ENCODE data around the gene BMPR1A. TPM values are rescaled to one million over a fixed set of nuclear protein-coding genes. Genes with fewer than 3 reads are reported as not detected.

Gene BMPR1A
- total and polyA plus RNA-seq, 10 of the 15 experiments (the other 5 are each of a cell fraction or from before 2014, with no cell fraction given) = 2.3 to 22.7 (median 13.1) TPM

- CTCF ChIA-PET = no interaction called here
- WGBS (ENCODE audit: insufficient coverage, insufficient replicate concordance, low lambda C conversion rate, missing lambda C conversion rate) = 98% methylated on average over 4 of the region's 4 CpGs
- Histone ChIP-seq H3K9me3 (replicated peaks; ENCODE audit: control insufficient read depth, insufficient read depth, low read length) (no peaks in the 10 kb centered on the region), H3K27me3 (replicated peaks in 1 of 2; ENCODE audit: control insufficient read depth in 2 of 2, insufficient read depth in 2 of 2, low read length in 1 of 2) (no peaks in the 10 kb centered on the region), H3K79me2 (ENCODE audit: control insufficient read depth, insufficient read depth, low read length) (peaks cover 8% of the 10 kb centered on the region), H3K9ac (ENCODE audit: control insufficient read depth, insufficient read depth, low read length) (no peak overlapping the region), H3K4me1 (ENCODE audit: control insufficient read depth, insufficient read depth, low read length) (no peaks in the 10 kb centered on the region), H3K4me3 (no peak overlapping the region), H3K36me3 (ENCODE audit: control insufficient read depth in 2 of 2, insufficient read depth in 2 of 2, low read length in 1 of 2) (no peaks in the 10 kb centered on the region; a peak in 1 of 4 replicates), H3K4me2 (ENCODE audit: control insufficient read depth, insufficient read depth) (no peak overlapping the region), H4K20me1 (ENCODE audit: control insufficient read depth, insufficient read depth) (no peaks in the 10 kb centered on the region), H3K27ac (ENCODE audit: control insufficient read depth, insufficient read depth) (no peak overlapping the region), H2AFZ (ENCODE audit: control insufficient read depth, low read depth, low read length) (no peak overlapping the region)
- no peak for FAIRE-seq
- intact Hi-C loops (cut with micrococcal nuclease; ENCODE audit: unreplicated experiment) (no loop called here), in situ Hi-C loops (cut with MboI) (no loop called here)
- SMC1A ChIA-PET (ENCODE audit: uncharacterized antibody, unreplicated experiment) = no interaction called here
- RAD21 ChIA-PET (ENCODE audit: unreplicated experiment) = no interaction called here
- ATAC-seq = no peak
- TF ChIP-seq TBL1XR1 (IDR thresholded peaks at IDR 0.05; ENCODE audit: low read depth, low read length) (no peak), ZBTB11 (CRISPR knock-in tag; IDR thresholded peaks at IDR 0.05) (no peak), SREBF2 (IDR thresholded peaks at IDR 0.05; ENCODE audit: low read length) (no peak), EGR1 (IDR thresholded peaks at IDR 0.05; ENCODE audit: borderline replicate concordance in 1 of 2, low read depth in 2 of 2, low read length in 2 of 2) (no peak), ZNF207 (IDR thresholded peaks at IDR 0.05; ENCODE audit: borderline replicate concordance) (no peak)
- POLR2A ChIA-PET = no interaction called here
- no peak for DNase-seq (ENCODE audit: low read depth, low spot score)
- BruUV-seq (replicated peaks) = no TSS peak
Observed at GRCh38 chr10:86824151-86824550, 67.7 kb downstream of the BMPR1A start.

Measured in GM12878 (cell line).